Stimulated activated CD8-positive, alpha-beta memory T cell treated with anti-CD3 and anti-CD28 coated beads, Interleukin-12 subunit alpha, Interleukin-12 subunit beta, amount 100 ng/mL, for 1 hour (primary cell): ENCODE data around the gene UBALD1.
A peak's percentile ranks its signal among the peaks of the same experiment; 100 is the strongest.

Experiments
- DNase-seq: peaks from one replicate; pipeline ENCODE4 v3.0.0-alpha.2; 2020; ENCODE audit warnings: low read depth

The UBALD1 gene

GRCh38 chr16:4616047-4616811 is 1.5 kb upstream of the UBALD1 start:
- peak; percentile 98 for DNase-seq

GRCh38 chr16:4615384-4616046 is 827 bp upstream of the UBALD1 start:
- DNase-seq: no peak

DNA sequence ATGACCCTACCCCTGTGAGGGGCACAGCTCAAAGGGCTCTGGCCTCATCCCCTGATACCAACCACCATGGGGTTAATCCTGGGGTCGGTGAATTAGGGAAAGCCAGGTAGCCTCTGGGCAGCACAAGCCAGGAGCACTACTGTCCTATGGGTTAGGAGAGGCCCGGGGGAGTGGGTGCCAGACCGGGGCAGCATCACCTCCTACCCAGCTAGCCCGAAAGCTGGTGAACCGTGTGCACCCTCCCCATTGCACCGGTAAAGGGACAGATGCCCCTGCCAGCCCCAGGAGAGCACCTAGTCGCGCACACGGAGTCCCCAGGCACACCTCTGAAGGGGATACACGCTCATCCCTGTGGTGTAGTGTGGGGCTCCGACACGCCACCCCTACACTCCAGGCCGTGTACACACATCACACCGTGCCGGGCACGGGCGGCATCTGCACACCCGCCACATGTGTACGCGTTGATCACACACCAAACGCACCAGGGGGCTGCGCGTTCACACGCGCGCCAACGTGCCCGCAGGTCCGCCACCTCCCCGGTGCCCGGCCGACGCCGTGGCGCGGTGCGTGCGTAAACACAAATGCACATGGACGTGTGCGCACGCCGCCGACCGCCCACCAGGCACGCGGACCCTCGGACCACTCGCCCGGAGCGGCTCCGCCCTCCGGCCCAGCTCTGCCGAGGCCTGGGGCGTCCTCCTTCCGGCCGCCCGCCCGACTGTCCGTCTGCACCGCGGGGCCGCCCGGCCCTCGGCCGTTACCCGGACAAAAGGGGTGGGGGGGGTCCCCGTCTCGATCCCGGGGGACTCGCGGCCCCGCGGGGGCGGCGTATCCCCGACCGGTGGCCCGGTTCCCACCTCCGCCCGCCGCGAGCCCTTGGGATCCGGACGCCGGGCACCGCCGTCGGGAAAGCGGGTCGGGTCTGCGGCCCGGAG is 785 bp downstream of the UBALD1 start:
- DNase-seq: no peak

GRCh38 chr16:4612977-4613635 is 1.6 kb downstream of the UBALD1 start:
- DNase-seq: no peak

DNA sequence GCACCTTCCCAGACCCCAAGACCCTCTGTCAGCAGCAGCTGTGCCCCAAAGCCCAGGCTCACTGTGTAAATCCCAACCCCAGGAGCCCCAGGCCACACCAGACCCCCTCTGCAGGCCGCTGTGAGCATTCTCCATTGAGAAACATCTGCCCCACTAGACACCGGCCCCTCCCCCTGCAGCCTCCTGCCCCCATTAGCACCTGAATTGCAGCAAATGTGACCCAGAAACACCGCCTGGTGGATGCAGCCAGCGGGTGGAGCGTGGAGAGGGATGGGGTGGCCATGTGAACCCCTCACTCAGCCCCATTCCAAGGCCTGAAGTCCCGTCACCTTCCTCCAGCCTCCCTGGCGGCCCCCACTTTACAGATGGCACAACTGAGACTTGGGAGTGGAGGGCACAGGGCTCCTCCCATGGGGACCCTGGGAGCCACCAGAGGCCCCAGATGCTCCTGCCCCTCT is 2.2 kb downstream of the UBALD1 start:
- DNase-seq: no peak

GRCh38 chr16:4611337-4612021 is 3.2 kb downstream of the UBALD1 start:
- DNase-seq: no peak

DNA sequence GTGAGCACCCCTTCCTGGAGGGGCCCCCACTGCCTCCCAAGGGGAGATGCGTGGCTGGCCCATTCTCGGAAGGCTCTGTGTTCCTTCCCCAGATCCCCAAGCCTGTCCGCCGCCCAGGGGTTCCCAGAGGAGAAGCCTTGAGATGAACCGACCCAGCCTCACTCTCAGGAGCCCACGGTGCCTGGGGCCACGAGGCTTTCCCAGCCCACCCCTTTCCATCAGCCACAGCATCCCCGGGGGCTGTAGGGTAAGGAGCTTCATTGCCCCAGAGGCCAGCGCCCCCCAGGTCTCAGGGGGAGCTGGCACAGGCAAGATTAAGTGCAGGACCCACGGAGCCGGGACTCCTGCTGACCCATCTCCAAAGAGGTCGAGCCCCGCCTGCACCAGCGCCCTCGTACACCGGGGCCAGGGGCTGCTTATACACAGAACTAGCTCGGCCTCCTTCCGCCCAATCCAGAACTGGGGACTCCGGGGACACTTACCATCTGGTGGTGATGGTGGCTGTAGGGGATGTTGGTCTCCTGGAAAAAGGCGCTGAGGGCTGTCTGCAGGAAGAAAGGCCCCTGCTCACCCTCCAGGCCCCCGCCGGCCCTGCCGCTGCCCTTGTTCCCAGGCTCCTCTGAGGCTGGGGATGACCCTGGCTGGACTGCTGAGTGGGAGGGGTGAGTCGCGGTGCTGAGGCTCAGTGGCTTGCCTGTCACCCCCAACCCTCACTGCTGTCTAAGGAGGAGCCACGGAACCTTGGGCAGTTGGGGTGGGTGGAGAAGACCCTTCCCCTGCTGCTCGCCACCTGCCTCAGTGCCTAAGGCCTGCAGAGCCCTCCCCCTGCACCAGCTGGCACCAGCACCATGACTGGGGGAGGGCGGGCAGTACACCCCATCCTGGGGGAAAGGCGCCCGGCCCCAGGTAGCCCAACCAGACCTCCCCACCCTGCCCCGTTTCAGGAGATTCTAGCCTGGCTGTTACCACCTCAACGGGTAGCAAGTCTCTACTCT is 4.4 kb downstream of the UBALD1 start:
- no peak for DNase-seq

DNA sequence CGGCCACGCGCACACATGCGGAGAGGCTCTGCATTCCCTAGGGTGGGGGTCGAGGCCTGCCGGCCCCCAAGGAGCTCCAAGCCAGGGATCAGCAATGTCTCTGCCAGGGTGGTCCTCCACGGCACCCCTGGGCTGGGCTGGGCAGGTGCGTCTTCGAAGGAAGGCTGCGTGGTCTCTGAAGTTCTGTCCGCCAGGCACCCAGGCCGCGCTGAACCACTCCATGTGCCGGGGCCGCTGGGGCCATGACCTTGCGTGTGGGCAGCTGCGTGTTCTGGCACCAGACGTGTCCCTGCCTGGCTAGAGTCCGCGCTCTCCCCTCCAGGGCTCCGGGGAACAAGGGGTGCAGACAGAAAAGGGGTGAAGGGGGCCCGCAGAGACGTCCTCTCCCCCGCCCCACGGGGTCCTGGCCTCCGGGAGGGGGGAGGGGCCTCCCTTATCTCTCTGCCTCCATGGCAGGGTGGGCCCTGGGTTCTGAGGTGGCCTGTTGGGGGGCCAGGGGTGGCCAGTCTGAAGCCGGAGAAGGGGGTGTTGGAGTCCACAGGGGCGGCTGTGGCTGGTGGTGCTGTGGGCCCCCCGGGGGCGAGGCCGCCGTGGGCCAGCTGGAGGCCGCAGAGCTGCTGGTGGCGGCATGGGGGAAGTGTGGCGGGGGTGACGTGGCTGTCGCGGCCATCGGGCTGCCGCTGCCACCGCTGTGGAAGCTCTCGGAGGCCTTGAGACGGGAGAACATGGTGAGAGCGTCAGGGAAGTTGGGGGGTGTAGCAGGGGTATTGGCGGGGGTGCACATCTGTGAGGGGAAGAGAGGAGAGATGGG is 5.3 kb downstream of the UBALD1 start:
- no peak for DNase-seq

- no peak for DNase-seq
These were observed 6.0 kb downstream of the UBALD1 start for GRCh38 chr16:4608704-4608980.

DNA sequence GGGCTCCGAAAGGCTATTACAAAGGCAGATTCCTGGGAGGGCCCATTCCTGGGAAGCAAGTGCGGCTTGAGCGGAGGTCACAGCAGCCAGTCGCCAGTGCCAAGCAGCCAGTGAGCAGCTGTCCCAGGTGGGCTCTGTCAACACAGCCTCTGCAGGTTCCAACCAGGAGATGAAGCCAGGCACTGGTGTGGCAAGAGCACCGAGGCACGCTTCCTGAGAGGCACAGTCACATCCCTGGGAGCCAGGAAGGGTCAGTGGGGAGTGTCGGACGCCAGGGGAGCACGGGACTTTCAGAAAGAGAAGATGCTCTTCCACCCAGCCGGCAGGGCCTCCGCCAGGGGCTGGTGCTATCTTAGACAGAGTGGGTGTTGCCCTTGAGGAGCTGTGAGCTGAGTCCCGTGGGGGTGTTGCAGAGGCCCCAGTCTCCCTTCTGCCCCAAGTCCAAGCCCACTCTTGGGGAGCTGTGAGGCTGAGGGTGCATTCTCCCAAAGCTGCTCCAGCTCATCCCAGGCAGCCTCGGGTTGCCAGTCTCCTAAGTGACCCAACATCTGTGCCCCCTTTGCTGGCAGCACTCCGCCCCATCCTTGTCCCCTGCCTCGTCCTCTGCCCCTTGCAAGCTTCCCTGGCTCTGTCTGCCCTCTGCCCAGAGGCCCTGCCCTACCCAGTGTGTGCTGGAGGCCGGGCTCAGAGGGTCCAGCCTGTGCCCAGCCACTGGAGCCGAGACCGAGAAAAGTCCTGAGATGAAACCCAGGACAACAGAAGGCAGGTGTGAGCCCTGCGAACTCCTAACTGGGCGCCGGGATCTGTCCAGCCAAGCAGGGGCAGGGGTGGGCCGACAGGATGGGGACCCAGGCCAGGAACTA is 6.6 kb downstream of the UBALD1 start:
- DNase-seq: no peak

DNA sequence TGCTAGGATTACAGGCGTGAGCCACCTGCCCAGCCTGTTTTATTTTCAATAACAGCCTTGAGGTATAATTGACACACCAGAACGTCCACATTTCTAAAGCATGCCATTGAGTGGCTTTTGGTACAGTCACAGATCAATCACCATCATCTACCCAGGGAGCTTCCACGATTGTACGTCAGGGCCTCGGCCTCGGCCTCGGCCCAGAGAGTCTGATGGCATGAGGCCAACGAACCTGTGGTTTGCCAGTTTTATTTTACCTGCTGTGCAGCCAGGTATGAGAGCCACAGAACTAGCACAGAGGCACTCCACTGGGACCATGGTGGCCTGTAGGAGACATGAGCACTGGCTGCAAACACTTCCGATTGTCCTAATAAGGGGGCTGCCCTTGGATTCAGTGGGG is 8.3 kb downstream of the UBALD1 start:
- no peak for DNase-seq

GRCh38 chr16:4604401-4604800 is 10.3 kb downstream of the UBALD1 start:
- no peak for DNase-seq

- no peak for DNase-seq
These were observed 11.0 kb downstream of the UBALD1 start for GRCh38 chr16:4603624-4604170.

- DNase-seq: no peak
These were observed 12.4 kb downstream of the UBALD1 start for GRCh38 chr16:4602331-4602730.

- no peak for DNase-seq
These were observed 12.9 kb downstream of the UBALD1 start for GRCh38 chr16:4601864-4602186.

GRCh38 chr16:4601036-4601863 is 13.4 kb downstream of the UBALD1 start:
- DNase-seq: no peak

DNA sequence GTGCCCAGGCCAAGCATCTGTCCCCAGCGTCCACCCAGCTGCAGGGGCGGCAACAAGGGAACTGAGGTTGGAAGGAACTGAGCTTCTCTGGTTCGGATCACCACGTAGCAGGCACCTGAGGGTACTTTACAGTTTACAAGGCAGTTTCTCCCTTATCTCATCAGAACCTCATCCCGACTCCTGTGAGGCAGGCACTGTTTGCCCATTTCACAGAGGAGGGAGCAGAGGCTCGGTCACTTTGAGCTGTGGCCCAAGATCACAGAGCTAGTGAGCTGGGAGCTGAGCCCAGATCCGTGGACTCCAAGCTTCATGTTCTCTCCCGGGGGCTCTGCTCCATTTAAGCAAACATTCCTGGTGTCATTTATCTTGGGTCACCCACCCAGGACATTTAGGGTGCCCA is 15.1 kb downstream of the UBALD1 start:
- DNase-seq: no peak

DNA sequence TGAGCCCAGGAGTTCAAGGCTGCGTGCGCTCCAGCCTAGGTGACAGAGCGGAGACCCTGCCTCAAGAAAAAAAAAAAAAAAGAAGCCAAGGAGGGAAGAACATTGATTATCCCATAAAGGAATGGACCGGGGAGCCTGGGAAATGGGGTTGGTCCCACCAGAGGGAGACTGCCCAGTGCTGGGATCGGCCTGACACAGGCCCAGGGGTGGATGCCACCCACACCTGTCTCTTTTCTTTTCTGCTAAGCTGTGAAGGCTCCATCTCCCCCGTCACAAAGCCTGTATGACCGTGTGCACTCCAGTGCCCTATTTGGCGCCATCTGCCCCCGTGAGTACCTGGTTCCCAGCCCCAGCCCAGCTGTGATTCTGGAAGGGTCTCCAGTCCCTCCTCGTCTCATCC is 15.7 kb downstream of the UBALD1 start:
- DNase-seq: no peak
